BE2C (cell line): ENCODE data around the gene DVL1.
A peak's percentile ranks its signal among the peaks of the same experiment; 100 is the strongest.

Experiments
- DNase-seq: peaks from one replicate; pipeline ENCODE4 v3.0.0-alpha.2; 2020
- H3K27me3 ChIP-seq: fragments of 250-450 bp; sonication (Bioruptor Pico); 2 replicates; pipeline ENCODE4 v1.5.1; 2020; ENCODE audit warnings: mild to moderate bottlenecking
- H3K36me3 ChIP-seq: fragments of 250-450 bp; sonication (Bioruptor Pico); 2 replicates; pipeline ENCODE4 v1.5.1; 2020; ENCODE audit warnings: mild to moderate bottlenecking
- H3K4me1 ChIP-seq: fragments of 250-450 bp; sonication (Bioruptor Pico); 2 replicates; pipeline ENCODE4 v1.5.1; 2020
- H3K4me3 ChIP-seq: 2 replicates; pipeline ENCODE4 v1.5.1; 2011; ENCODE audit warnings: low read depth, low read length
- H3K9me3 ChIP-seq: fragments of 250-450 bp; sonication (Bioruptor Pico); 2 replicates; pipeline ENCODE4 v1.5.1; 2020
- CTCF ChIP-seq: IDR thresholded peaks from 2 replicates; pipeline ENCODE4 v1.5.1; 2012; ENCODE audit warnings: mild to moderate bottlenecking, low read depth, low read length

DVL1 gene

GRCh38 chr1:1290238-1290731 is 58.9 kb downstream of the DVL1 start:
- Histone ChIP-seq H3K4me3 (no peak overlapping the region), H3K36me3 (peaks cover 23% of the 10 kb centered on the region), H3K27me3 (peaks cover 14% of the 10 kb centered on the region), H3K9me3 (no peaks in the 10 kb centered on the region), H3K4me1 (peaks cover 19% of the 10 kb centered on the region)
- peak; percentile 92 for DNase-seq
- peak; percentile 71 for TF ChIP-seq CTCF

GRCh38 chr1:1287288-1288110 is 61.7 kb downstream of the DVL1 start:
- peak; percentile 29 for DNase-seq
- no peak overlapping the region for H3K4me3 ChIP-seq
- H3K27me3 ChIP-seq: peaks cover 14% of the 10 kb centered on the region
- no peak for TF ChIP-seq CTCF
- H3K36me3 ChIP-seq: peaks cover under 1% of the 10 kb centered on the region; the same call in 1 of the 2 replicates
- H3K4me1 ChIP-seq: peaks cover 19% of the 10 kb centered on the region
- H3K9me3 ChIP-seq: no peaks in the 10 kb centered on the region

GRCh38 chr1:1286313-1287261 is 62.6 kb downstream of the DVL1 start:
- no peak for TF ChIP-seq CTCF
- H3K4me3 ChIP-seq: no peak overlapping the region
- peaks cover 14% of the 10 kb centered on the region for H3K27me3 ChIP-seq
- no peaks in the 10 kb centered on the region for H3K9me3 ChIP-seq
- DNase-seq: peak; percentile 19
- no peaks in the 10 kb centered on the region for H3K36me3 ChIP-seq
- peaks cover 18% of the 10 kb centered on the region for H3K4me1 ChIP-seq

- H3K36me3 ChIP-seq: no peaks in the 10 kb centered on the region
- peaks cover 9% of the 10 kb centered on the region for H3K4me1 ChIP-seq
- no peak overlapping the region for H3K4me3 ChIP-seq
- peak; percentile 31 for DNase-seq
- no peak for TF ChIP-seq CTCF
- no peaks in the 10 kb centered on the region for H3K9me3 ChIP-seq
- peaks cover 14% of the 10 kb centered on the region for H3K27me3 ChIP-seq
Measured at GRCh38 chr1:1285611-1286311, 63.5 kb downstream of the DVL1 start.
